Memory B cell (primary cell): ENCODE data around the gene NWD2.

Source experiments
- ATAC-seq: fragments of 150-1000 bp; cut with Tn5 transposase; 2 replicates; pipeline ENCODE4 v1.10.0; 2021; ENCODE audit warnings: low read depth, mild to moderate bottlenecking, moderate library complexity
- DNase-seq, 2 donors: peaks; one replicate each; pipeline ENCODE4 v3.0.0; 2022; ENCODE audit warnings: low spot score in 2 of 2
- H3K27ac Mint-ChIP-seq: one replicate; pipeline ENCODE4 v1.8.0; 2022; ENCODE audit warnings: mild to moderate bottlenecking, moderate library complexity, mixed read lengths
- H3K27me3 Mint-ChIP-seq: one replicate; pipeline ENCODE4 v1.8.0; 2022; ENCODE audit warnings: mixed read lengths
- H3K36me3 Mint-ChIP-seq: one replicate; pipeline ENCODE4 v1.8.0; 2022; ENCODE audit warnings: mild to moderate bottlenecking, mixed read lengths
- H3K4me1 Mint-ChIP-seq: one replicate; pipeline ENCODE4 v1.8.0; 2022; ENCODE audit warnings: mixed read lengths
- H3K4me3 Mint-ChIP-seq: one replicate; pipeline ENCODE4 v1.8.0; 2022; ENCODE audit warnings: mild to moderate bottlenecking, moderate library complexity, mixed read lengths
- H3K9me3 Mint-ChIP-seq: one replicate; pipeline ENCODE4 v1.8.0; 2022; ENCODE audit warnings: mixed read lengths

NWD2 gene

DNA sequence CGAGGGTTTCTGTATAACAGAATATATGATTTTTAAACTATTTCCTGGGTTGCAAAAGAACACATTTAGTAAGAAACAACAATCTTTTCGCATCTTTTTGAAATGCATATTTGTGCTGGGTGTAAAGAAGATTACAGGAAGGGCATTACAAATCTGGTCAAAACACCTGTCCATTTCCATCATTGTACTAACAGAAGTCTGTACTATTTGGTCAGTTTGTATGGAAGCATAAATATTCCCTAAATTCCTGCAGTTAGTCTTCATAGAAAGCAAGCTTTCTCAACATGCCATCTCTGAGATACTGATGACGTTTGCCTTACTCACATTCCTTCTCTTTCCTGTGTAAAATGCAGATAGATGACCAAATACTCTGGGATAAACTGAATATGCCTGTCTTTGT lies 203.3 kb downstream of the NWD2 start:
- DNase-seq (no peak), ATAC-seq (no peak)
- no peaks in the 10 kb centered on the region for H3K9me3 Mint-ChIP-seq
- H3K4me3 Mint-ChIP-seq = no peak overlapping the region
- peaks cover under 1% of the 10 kb centered on the region for H3K4me1 Mint-ChIP-seq
- H3K27ac Mint-ChIP-seq = no peak overlapping the region
- H3K27me3 Mint-ChIP-seq = peaks cover 23% of the 10 kb centered on the region
- H3K36me3 Mint-ChIP-seq = no peaks in the 10 kb centered on the region

DNA sequence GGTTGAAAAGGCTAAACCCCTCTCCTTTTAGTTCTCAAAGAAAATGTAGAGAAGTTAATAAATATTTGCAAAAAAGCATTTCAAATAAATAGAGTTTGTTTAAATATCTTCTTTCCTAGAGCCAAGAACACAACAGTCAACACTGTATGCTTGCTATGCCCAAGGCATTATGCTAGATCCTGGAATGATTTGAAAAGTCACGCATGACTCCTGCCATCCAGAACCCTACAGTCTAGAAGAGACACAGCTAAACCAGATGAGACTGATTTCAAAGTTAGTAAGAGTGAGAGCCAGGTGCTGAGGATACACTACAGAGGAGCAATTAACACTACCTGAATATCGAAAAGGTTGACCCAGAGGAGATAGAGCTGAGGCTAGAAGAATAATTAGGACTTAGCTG lies 205.8 kb downstream of the NWD2 start:
- peaks cover 27% of the 10 kb centered on the region for H3K27me3 Mint-ChIP-seq
- no peak overlapping the region for H3K27ac Mint-ChIP-seq
- DNase-seq (no peak), ATAC-seq (no peak)
- H3K36me3 Mint-ChIP-seq = no peaks in the 10 kb centered on the region
- H3K9me3 Mint-ChIP-seq = no peaks in the 10 kb centered on the region
- H3K4me1 Mint-ChIP-seq = peaks cover 8% of the 10 kb centered on the region
- no peak overlapping the region for H3K4me3 Mint-ChIP-seq

DNA sequence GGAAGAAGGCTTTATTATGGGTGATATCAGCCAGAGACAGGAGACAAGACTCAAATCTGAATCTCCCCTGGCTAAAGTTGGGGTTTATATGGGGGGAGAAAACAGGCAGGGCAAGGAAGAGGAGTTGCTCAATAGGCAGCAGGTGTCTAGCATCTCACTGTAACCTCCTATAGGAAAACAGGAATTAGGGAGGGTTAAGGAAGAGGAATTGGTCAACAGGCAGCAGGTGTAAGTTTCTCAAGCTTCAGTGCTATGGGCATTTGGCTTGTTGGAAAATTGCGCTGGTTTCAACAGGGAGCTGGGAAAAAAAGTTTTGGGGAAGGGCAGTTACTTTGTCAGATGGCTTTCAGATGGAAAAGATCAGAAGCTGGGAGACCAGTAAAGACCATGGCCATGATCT lies 206.4 kb downstream of the NWD2 start:
- Mint-ChIP-seq H3K27me3 (peaks cover 28% of the 10 kb centered on the region), H3K4me1 (peaks cover 8% of the 10 kb centered on the region), H3K36me3 (no peaks in the 10 kb centered on the region), H3K4me3 (no peak overlapping the region), H3K27ac (no peak overlapping the region), H3K9me3 (no peaks in the 10 kb centered on the region)
- DNase-seq = no peak
- ATAC-seq = no peak

DNA sequence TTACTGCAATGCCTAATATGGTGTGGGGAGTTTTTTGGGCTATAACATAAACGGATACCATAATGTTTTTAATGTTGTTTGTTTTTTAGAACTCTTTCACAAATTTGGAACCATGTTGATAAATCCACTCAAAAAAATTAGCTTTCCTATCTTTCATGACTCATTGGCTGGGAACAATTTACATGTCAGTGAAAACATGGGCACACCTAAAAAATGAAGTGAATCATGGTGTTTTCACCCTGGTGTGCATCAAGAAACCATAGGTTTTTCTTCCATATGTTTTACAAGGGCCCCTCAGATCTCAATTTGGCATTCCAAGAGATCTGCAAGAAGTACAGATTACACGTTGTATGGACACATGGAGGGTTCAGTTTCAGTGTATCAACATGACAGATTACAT lies 207.1 kb downstream of the NWD2 start:
- no peak overlapping the region for H3K27ac Mint-ChIP-seq
- H3K9me3 Mint-ChIP-seq = no peaks in the 10 kb centered on the region
- no peaks in the 10 kb centered on the region for H3K36me3 Mint-ChIP-seq
- H3K4me1 Mint-ChIP-seq = peaks cover 8% of the 10 kb centered on the region
- H3K27me3 Mint-ChIP-seq = peaks cover 27% of the 10 kb centered on the region
- H3K4me3 Mint-ChIP-seq = no peak overlapping the region
- no peak for ATAC-seq
- no peak for DNase-seq

DNA sequence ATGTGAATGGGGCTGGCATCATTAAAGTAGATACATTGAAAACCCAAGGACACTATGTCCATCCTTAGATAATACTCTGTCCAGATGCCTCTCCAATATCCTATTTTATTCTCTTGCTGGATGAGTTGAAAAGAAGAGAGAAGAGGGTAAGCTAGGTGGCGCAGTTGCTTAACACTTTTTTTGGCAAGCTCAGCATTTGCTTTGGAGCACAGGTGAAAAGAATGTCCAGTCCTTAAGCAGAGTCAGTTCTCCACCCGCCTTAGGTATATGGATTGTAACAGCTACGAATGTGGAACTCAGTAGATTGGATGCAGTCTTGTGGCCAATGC lies 208.4 kb downstream of the NWD2 start:
- no peaks in the 10 kb centered on the region for H3K36me3 Mint-ChIP-seq
- H3K27ac Mint-ChIP-seq = no peak overlapping the region

DNA sequence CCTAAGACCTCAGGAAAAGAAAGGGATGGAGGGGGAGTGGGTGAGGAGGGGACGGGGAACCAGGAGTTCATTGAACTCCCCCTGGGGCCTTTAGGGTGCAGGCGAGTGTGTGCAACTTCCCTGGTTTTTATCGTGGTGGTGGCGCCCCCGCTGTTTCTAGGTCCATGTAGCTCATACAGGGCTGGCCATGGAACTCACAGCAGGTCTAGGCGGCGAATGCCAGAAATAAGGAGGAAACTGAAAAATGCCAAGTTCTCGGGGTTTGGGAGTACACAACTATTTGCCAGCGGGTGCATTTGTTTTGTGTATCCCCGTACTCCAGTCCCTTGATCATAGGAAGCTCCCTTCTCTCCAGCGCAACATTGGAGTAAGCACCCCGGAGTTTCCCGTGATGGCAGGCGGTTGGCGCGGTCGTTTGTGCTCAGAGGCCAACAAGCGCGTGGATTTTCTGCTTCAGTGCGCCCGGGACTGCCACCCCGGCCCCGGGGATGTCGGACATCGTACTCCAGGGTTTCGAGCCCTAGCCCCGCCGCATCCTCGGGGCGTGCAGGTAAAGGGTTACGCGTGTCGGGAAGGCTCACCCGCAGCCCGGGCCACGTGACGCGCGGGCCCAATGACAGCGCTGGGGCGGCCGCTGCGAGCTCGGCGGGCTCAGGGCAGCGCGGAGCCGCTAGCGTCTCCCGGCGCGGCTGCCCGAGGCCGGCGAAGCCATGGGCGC lies 208.9 kb downstream of the NWD2 start:
- DNase-seq (peak in 1 of 2 donors; percentile 18), ATAC-seq (peak; percentile 76)
- Mint-ChIP-seq H3K27me3 (peaks cover 30% of the 10 kb centered on the region), H3K27ac (no peak overlapping the region), H3K36me3 (no peaks in the 10 kb centered on the region), H3K4me3 (peak overlapping the region; percentile 66), H3K4me1 (peaks cover 8% of the 10 kb centered on the region), H3K9me3 (no peaks in the 10 kb centered on the region)

More for the DNA sequence above, 208.4 kb downstream of the NWD2 start:
- H3K4me3 Mint-ChIP-seq = peak overlapping the region; percentile 66
- H3K4me1 Mint-ChIP-seq = peaks cover 8% of the 10 kb centered on the region
- H3K9me3 Mint-ChIP-seq = no peaks in the 10 kb centered on the region
- DNase-seq (peak in 1 of 2 donors; percentile 11), ATAC-seq (peak; percentile 24)
- peaks cover 28% of the 10 kb centered on the region for H3K27me3 Mint-ChIP-seq

DNA sequence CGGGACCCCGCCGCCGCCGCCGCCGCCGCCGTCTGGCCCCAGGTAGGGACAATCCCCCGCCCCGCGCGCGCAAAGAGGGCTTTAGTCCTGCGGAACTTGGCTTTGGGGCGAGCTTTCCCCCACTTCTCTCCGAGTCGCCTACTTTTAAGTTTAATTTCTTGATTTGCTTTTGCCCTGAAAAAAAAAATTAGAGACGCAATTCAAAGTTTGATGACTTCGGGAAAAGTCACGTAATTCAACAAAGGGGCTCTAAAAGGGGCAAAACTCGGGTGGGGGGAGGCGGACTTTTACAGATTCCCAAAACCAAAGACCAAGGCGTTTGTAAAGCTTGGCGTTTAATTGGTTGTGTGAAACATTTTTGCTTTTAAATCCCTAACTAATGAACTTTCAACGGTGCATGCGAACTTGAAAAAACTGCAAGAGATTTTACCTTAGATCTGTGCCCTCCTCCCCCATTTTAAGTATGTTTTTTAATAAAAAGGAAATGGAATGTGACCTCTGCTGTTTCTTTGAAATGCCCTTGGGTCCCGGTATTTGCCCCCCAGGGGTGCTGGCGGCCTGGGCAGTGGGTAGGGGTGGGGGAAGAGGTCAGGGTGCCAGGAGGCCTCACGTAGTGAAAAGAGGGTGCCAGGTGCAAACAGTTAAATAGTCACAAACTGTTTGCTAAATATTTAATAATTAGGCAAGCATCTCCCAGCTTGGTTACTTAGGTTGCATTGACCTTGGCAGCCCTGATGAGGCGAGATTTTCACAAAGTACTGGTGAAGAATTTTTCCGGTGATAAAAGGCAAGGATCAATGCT lies 209.7 kb downstream of the NWD2 start:
- Mint-ChIP-seq H3K4me3 (peak overlapping the region; percentile 46), H3K36me3 (no peaks in the 10 kb centered on the region), H3K4me1 (peaks cover 8% of the 10 kb centered on the region), H3K27me3 (peaks cover 33% of the 10 kb centered on the region), H3K9me3 (no peaks in the 10 kb centered on the region), H3K27ac (no peak overlapping the region)
- no peak for DNase-seq
- no peak for ATAC-seq

DNA sequence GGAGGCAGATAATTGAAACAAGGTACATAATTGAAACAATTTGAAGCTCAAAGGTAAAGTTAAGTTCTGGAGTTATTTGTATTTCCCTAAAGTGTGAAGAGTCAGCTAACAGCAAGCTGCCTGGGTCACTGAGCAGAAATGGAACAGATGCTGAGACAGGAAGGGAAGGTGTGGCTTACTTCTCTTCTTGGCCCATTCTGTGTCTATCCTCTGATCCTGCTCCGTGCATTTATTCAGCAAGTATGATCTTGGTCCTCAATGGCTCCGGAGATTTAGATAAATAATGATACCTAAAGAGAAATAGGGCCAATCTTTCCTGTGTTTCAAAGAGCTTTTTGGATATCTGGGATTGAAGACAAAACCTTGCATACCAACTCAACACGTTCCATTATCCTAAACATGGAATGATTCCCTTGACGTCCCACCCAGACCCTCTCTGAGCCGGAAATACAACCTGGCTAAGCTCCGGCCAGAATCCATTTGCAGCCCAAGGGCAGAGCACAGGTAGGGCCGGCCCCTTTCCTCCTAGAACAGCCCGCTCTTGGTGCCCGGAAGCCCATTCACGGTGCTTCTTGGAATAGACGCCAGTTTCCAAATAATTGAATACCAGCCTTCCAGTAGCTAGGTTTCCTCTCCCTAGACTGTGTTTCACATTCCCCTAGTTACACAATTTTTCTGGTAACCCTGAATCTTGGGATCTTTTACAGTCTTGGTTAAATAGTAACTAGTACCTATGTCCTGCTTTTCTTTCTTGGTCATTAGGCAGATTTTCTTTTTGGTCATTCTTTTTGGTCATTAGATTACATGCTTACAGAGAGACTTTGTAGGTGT lies 211.0 kb downstream of the NWD2 start:
- ATAC-seq (no peak), DNase-seq (no peak)
- Mint-ChIP-seq H3K4me3 (no peak overlapping the region), H3K27me3 (peaks cover 34% of the 10 kb centered on the region), H3K9me3 (no peaks in the 10 kb centered on the region), H3K4me1 (peaks cover 8% of the 10 kb centered on the region), H3K27ac (no peak overlapping the region), H3K36me3 (no peaks in the 10 kb centered on the region)

DNA sequence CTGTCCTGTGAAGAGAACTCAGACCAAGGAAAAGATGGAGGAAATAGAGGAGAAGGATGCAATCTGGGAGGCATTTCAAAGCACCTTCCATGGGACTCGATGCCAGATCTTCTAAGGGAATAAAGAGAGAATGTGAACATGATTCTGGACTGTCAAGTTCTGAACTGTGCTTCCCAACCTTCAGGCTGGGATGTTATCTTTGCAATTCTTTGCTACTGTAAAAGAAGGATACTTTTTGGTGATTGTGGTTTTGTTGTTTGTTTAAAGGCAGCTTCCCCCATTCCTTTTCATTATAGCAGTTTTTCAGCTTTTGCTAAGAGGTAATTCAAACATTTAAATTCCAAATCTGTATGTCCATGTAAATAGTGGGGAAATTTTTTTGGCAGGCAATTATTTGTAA lies 217.3 kb downstream of the NWD2 start:
- Mint-ChIP-seq H3K4me1 (peaks cover 3% of the 10 kb centered on the region), H3K27ac (no peak overlapping the region), H3K27me3 (peaks cover 15% of the 10 kb centered on the region), H3K9me3 (no peaks in the 10 kb centered on the region), H3K4me3 (no peak overlapping the region), H3K36me3 (no peaks in the 10 kb centered on the region)
- ATAC-seq (no peak), DNase-seq (no peak)

DNA sequence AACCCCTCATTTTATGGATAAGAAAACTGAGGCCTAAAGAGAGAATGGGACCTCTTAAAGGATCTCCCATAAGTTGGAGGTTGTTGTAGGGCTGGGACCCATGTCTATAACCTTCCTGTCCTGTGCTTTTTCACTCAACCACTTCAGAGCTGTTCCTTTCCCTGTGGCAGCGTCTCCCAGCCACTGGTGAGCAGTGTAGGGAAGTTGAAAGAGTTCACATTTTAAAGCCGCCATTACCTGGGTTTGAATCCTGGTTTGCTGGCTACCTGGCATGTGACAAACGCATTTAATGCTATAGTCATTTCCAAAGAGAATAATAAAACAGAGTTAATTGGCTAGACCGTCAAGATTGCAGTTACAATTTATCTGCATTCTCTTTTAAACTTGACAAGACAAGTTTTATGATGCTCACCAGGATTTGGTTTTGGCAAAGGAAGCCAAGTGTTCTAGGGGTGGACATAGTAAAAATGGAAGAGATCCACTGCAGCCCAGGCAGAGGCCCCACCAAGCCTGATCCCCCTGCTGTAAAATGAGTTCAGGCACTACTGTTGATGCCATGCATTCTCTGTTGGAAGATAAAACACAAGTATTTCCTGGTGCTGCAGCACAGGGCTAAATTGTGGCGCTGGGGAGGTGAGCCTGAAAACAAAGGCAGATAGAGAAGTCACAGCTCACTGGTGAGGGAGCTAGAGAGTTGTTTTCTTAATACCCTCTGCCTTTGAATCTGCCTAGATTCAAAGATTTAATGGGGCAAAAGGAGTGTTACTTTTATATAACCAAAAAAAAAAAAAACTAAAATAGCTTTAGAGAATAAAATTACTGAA lies 218.7 kb downstream of the NWD2 start:
- DNase-seq (no peak), ATAC-seq (no peak)
- Mint-ChIP-seq H3K27ac (no peak overlapping the region), H3K27me3 (peaks cover 13% of the 10 kb centered on the region), H3K9me3 (no peaks in the 10 kb centered on the region), H3K36me3 (no peaks in the 10 kb centered on the region), H3K4me1 (peaks cover 3% of the 10 kb centered on the region), H3K4me3 (no peak overlapping the region)

DNA sequence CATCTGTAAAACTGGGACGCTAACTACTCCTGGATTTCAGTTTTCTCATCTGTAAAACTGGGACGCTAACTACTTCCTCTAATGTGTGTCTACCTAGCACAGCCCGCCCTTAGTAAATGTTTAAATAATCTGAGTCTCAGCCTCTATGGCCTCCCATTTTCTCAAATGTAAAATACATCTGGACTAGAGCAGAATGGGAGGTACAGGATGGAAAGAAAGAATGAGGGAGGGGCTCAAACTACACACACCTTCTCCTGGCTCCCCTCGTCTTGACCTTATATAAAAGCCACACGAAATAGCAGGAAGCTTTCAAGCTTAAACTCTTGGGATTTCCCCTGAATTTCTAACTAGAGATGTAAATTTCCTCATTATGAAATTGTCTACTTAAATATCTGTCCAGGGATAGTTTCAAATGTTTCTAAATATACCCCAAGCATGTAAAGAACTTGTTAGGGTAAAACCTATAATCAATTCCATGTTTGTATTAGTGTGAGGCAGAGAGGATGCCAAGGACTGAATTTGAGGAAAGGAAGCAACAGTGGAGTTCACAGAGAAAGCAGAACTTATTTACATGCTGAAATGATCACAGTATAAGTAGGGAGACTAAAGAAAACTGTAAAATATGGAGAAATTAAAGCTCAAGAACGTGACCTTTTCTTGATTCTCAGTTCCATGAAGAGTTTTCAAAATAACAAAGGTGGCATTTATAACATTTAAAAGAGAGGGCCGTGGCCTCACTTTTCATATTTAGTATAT lies 220.0 kb downstream of the NWD2 start:
- ATAC-seq (no peak), DNase-seq (no peak)
- Mint-ChIP-seq H3K36me3 (no peaks in the 10 kb centered on the region), H3K4me1 (peaks cover 3% of the 10 kb centered on the region), H3K9me3 (no peaks in the 10 kb centered on the region), H3K4me3 (no peak overlapping the region), H3K27ac (no peak overlapping the region), H3K27me3 (peaks cover 6% of the 10 kb centered on the region)

DNA sequence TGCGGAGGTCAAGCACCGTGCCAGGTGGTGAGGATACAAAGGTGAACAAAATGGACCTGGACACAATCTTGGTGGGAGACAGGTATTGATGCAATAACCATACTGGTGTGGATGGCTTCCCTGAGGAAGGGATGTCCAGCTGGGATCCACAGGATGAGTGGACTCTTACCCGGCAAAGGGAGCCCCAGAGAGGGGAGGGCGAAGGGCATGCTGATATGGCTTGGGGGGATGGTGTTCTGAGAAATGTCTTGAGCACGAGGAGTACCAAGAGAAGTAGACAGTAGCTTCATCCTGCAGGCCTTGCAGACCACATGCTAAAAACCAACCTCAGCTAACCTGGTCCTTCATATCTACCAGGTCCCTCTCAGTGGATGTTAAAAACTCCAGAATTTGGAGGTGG lies 220.8 kb downstream of the NWD2 start:
- DNase-seq = no peak
- peaks cover 3% of the 10 kb centered on the region for H3K27me3 Mint-ChIP-seq
- H3K4me3 Mint-ChIP-seq = no peak overlapping the region
- H3K4me1 Mint-ChIP-seq = peaks cover 3% of the 10 kb centered on the region
- H3K9me3 Mint-ChIP-seq = no peaks in the 10 kb centered on the region
- no peak for ATAC-seq
- no peaks in the 10 kb centered on the region for H3K36me3 Mint-ChIP-seq
- no peak overlapping the region for H3K27ac Mint-ChIP-seq

DNA sequence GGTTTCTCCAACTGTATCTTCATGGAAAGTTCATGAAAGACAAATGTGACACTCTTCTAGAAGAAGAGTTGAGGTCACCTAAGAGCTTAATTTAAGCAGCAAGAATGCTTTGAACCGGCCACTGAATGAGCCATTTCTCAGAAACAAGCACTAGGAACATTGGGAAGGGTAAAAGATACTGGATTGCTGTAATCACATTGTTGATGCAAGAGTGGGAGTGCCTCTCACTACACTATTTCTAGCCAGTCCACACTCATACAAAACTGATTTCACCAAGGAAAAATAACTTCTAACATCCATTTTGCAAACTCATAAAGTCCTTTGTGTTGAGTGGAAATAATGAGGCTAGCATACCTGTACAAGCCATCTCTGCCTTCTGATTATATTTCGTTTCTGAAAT lies 221.3 kb downstream of the NWD2 start:
- no peaks in the 10 kb centered on the region for H3K36me3 Mint-ChIP-seq
- H3K9me3 Mint-ChIP-seq = no peaks in the 10 kb centered on the region
- DNase-seq (no peak), ATAC-seq (no peak)
- no peak overlapping the region for H3K27ac Mint-ChIP-seq
- H3K27me3 Mint-ChIP-seq = peaks cover 3% of the 10 kb centered on the region
- peaks cover 3% of the 10 kb centered on the region for H3K4me1 Mint-ChIP-seq
- no peak overlapping the region for H3K4me3 Mint-ChIP-seq
